GM13976 (cell line): Measurements from ENCODE around the gene TTC9.

ENCODE experiments used
- DNase-seq: peaks from one replicate; pipeline ENCODE4 v3.0.0; 2012; ENCODE audit warnings: low spot score
- CTCF ChIP-seq: IDR thresholded peaks from 2 replicates; pipeline ENCODE4 v1.5.1; 2012; ENCODE audit warnings: borderline replicate concordance, mild to moderate bottlenecking; ENCODE audit not compliant: insufficient read depth; ENCODE audit errors: extremely low read depth, missing control alignments, control extremely low read depth
- in situ Hi-C: fragments of 300-500 bp; cut with MboI; formaldehyde crosslinking; loops from one replicate; pipeline ENCODE4 v1.12.0; 2022; ENCODE audit warnings: low sequenced_read_pairs, mixed read lengths, inconsistent platforms; ENCODE audit not compliant: unreplicated experiment

TTC9 gene

GRCh38 chr14:70708717-70709570 is 67.2 kb downstream of the TTC9 start:
- no peak for TF ChIP-seq CTCF
- in situ Hi-C loops, result no loop called here
- DNase-seq, result no peak

- in situ Hi-C loops, result loop anchor here (10.0 kb wide), 1 partner anchor 75 kb away; no protein-coding TSS in a partner anchor
- no peak for DNase-seq
- TF ChIP-seq CTCF, result no peak
Observed at GRCh38 chr14:70709726-70710382, 68.1 kb downstream of the TTC9 start.

- in situ Hi-C loops, result loop anchor here (10.0 kb wide), 1 partner anchor 77 kb away; no protein-coding TSS in a partner anchor
- DNase-seq, result no peak
- TF ChIP-seq CTCF, result no peak
Observed at GRCh38 chr14:70711451-70711850, 69.7 kb downstream of the TTC9 start.

- in situ Hi-C loops, result loop anchor here (10.0 kb wide), 1 partner anchor 78 kb away; no protein-coding TSS in a partner anchor
- no peak for DNase-seq
- no peak for TF ChIP-seq CTCF
Observed at GRCh38 chr14:70713096-70713495, 71.4 kb downstream of the TTC9 start.

GRCh38 chr14:70713511-70713916 is 71.8 kb downstream of the TTC9 start:
- TF ChIP-seq CTCF, result no peak
- DNase-seq, result no peak
- in situ Hi-C loops, result loop anchor here (10.0 kb wide), 1 partner anchor 79 kb away; no protein-coding TSS in a partner anchor

- in situ Hi-C loops, result loop anchor here (10.0 kb wide), 1 partner anchor 79 kb away; no protein-coding TSS in a partner anchor
- TF ChIP-seq CTCF, result peak; percentile 36
- no peak for DNase-seq
Observed at GRCh38 chr14:70714055-70714550, 72.4 kb downstream of the TTC9 start.
